Activated CD8-positive, alpha-beta T cell treated with anti-CD3 and anti-CD28 coated beads for 36 hours (primary cell): Measurements from ENCODE around the gene PPP1R14C. TPM values are rescaled to one million over a fixed set of nuclear protein-coding genes. Genes with fewer than 3 reads are reported as not detected.

ENCODE experiments used
- ATAC-seq: fragments of 200-7000 bp; cut with Tn5 transposase; one replicate; pipeline ENCODE4 v1.10.0; 2021; ENCODE audit warnings: mild to moderate bottlenecking, moderate library complexity
- CTCF ChIA-PET: fragments of 350-600 bp; sonication (Branson Sonifier 250); formaldehyde crosslinking; loops from one replicate; lab custom pipeline; 2021; ENCODE audit warnings: antibody characterized with exemption; lab: Charles Lee
- POLR2A ChIA-PET: fragments of 350-600 bp; sonication (Branson Sonifier 250); formaldehyde crosslinking; loops from one replicate; lab custom pipeline; 2021; ENCODE audit warnings: antibody characterized with exemption; lab: Charles Lee
- DNase-seq: peaks from one replicate; pipeline ENCODE4 v3.0.0-alpha.2; 2020
- H3K27ac Mint-ChIP-seq: one replicate; pipeline ENCODE4 v1.8.0; 2021; ENCODE audit warnings: mild to moderate bottlenecking, mixed read lengths
- H3K27me3 Mint-ChIP-seq: one replicate; pipeline ENCODE4 v1.8.0; 2021; ENCODE audit warnings: mixed read lengths
- H3K36me3 Mint-ChIP-seq: one replicate; pipeline ENCODE4 v1.8.0; 2021; ENCODE audit warnings: low read depth, mixed read lengths
- H3K4me1 Mint-ChIP-seq: one replicate; pipeline ENCODE4 v1.8.0; 2021; ENCODE audit warnings: low read depth, mixed read lengths
- H3K4me3 Mint-ChIP-seq: one replicate; pipeline ENCODE4 v1.8.0; 2021; ENCODE audit warnings: mild to moderate bottlenecking, moderate library complexity, mixed read lengths
- H3K9me3 Mint-ChIP-seq: one replicate; pipeline ENCODE4 v1.8.0; 2021; ENCODE audit warnings: mixed read lengths
- intact Hi-C: fragments of 100-400 bp; cut with micrococcal nuclease; formaldehyde crosslinking; loops from one replicate; pipeline ENCODE4 v1.10.0; 2022
- total RNA-seq, 2 experiments: library from RNA; stranded (reverse); gene quantifications; one replicate each; pipeline ENCODE4 v1.2.3, GENCODE V29; 2021
- TF ChIP-seq, protein P1 (sequence below): fragments of 200-600 bp; IDR thresholded peaks from one replicate; pipeline ENCODE4 v1.8.0; 2022; ENCODE audit warnings: antibody characterized with exemption, mild to moderate bottlenecking

Gene PPP1R14C
- total RNA-seq, 2 experiments from 2014 or later: 0.65 to 0.86 TPM

DNA sequence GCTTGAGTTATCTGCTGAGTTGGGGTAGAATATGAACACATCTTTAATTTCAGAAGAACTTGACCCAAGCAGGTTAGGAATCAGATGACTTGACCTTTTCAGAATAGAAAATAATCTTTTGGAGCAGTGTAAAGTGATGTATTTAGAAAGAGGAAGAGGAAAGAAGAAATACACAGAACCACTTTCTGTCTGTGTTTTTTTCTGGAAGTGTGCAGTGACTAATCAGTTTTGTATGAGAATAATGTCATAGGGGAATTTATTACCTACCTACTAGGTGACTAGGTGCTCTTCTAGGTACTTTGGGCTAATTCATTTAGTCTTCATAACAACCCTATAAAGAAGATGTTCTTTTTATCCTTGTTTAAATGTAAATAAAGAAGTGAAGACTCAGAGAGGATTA is 3.0 kb downstream of the PPP1R14C start:
- peaks cover 16% of the 10 kb centered on the region for H3K4me1 Mint-ChIP-seq
- no peaks in the 10 kb centered on the region for H3K9me3 Mint-ChIP-seq
- POLR2A ChIA-PET: no interaction called here
- no peak overlapping the region for H3K27ac Mint-ChIP-seq
- no peak overlapping the region for H3K4me3 Mint-ChIP-seq
- intact Hi-C loops: no loop called here
- CTCF ChIA-PET: interaction anchor here (0.9 to 1.5 kb wide), 2 partner anchors 75 to 249 kb away, joined by 3 read pairs; no protein-coding TSS in a partner anchor
- no peak for ATAC-seq
- no peak for DNase-seq
- H3K36me3 Mint-ChIP-seq: no peaks in the 10 kb centered on the region
- H3K27me3 Mint-ChIP-seq: peaks cover 62% of the 10 kb centered on the region
- TF ChIP-seq, protein P1, sequence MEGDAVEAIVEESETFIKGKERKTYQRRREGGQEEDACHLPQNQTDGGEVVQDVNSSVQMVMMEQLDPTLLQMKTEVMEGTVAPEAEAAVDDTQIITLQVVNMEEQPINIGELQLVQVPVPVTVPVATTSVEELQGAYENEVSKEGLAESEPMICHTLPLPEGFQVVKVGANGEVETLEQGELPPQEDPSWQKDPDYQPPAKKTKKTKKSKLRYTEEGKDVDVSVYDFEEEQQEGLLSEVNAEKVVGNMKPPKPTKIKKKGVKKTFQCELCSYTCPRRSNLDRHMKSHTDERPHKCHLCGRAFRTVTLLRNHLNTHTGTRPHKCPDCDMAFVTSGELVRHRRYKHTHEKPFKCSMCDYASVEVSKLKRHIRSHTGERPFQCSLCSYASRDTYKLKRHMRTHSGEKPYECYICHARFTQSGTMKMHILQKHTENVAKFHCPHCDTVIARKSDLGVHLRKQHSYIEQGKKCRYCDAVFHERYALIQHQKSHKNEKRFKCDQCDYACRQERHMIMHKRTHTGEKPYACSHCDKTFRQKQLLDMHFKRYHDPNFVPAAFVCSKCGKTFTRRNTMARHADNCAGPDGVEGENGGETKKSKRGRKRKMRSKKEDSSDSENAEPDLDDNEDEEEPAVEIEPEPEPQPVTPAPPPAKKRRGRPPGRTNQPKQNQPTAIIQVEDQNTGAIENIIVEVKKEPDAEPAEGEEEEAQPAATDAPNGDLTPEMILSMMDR: no peak

DNA sequence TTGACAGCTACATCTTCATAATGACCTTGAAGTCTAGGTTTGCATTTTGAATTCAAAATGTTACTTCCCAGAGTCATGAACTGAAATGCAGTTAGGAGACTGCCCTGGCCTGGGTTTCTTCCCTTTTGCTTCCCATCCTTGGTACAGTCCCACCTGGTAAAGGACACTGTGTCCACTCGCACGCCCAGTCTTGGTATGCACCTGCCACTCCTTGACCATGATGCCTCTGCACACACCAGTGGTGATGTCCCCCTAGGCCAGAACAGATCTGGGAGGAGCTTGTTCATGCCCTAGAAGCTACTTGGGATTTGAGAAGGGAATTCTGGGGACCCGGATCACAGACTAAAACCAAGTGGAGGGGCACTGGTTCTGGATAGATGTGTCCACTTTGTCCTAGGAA is 3.6 kb downstream of the PPP1R14C start:
- Mint-ChIP-seq H3K36me3 (no peaks in the 10 kb centered on the region), H3K4me3 (no peak overlapping the region), H3K27me3 (peaks cover 62% of the 10 kb centered on the region), H3K4me1 (peaks cover 16% of the 10 kb centered on the region), H3K27ac (no peak overlapping the region), H3K9me3 (no peaks in the 10 kb centered on the region)
- POLR2A ChIA-PET: interaction anchor here (0.6 kb wide), 1 partner anchor 249 kb away, joined by 3 read pairs; no protein-coding TSS in a partner anchor
- ATAC-seq: no peak
- DNase-seq: no peak
- CTCF ChIA-PET: no interaction called here
- TF ChIP-seq, protein P1: no peak
- intact Hi-C loops: no loop called here

DNA sequence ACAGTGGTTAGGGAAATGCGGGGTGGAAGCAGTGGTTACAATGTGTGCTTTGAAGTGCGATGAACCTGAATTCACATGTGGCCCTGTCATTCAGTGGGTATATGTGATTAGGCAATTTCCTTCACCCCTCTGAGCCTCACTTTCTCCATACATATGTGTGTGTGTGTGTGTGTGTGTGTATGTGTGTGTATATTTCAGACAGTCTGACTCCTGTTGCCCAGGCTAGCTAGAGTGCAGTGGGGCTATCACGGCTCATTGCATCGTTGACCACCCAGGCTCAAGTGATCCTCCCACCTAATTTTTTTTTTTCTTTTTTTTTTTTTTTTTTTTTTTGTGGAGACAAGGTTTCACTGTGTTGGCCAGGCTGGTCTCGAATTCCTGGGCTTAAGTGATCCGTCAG is 6.3 kb downstream of the PPP1R14C start:
- no peak for ATAC-seq
- H3K4me3 Mint-ChIP-seq: no peak overlapping the region
- POLR2A ChIA-PET: no interaction called here
- H3K36me3 Mint-ChIP-seq: no peaks in the 10 kb centered on the region
- CTCF ChIA-PET: no interaction called here
- DNase-seq: no peak
- intact Hi-C loops: no loop called here
- TF ChIP-seq, protein P1: no peak
- peaks cover 17% of the 10 kb centered on the region for H3K4me1 Mint-ChIP-seq
- H3K27me3 Mint-ChIP-seq: peaks cover 57% of the 10 kb centered on the region
- H3K9me3 Mint-ChIP-seq: no peaks in the 10 kb centered on the region
- H3K27ac Mint-ChIP-seq: no peak overlapping the region

DNA sequence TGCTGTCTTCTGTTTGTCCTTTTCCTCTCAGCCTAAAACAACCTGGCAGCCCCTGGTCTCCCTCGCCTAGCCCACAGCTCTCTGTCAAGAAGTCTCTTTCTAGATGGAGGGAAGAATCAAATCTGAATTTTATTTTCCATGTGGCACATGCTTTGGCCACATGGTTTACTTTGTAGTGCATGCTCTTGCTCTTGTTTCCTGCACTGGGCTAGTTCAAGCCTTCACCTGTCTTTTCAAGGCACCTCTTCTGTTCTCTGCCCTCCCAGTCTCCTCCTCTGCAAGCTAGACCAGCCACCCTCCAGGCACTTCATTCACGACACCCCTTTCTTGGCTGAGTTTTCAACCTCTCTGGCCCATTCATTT is 7.6 kb downstream of the PPP1R14C start:
- no peaks in the 10 kb centered on the region for H3K36me3 Mint-ChIP-seq
- TF ChIP-seq, protein P1: no peak
- DNase-seq: no peak
- H3K4me3 Mint-ChIP-seq: no peak overlapping the region
- ChIA-PET POLR2A (no interaction called here), CTCF (no interaction called here)
- ATAC-seq: no peak
- intact Hi-C loops: no loop called here
- H3K27ac Mint-ChIP-seq: no peak overlapping the region
- H3K9me3 Mint-ChIP-seq: no peaks in the 10 kb centered on the region
- H3K27me3 Mint-ChIP-seq: peaks cover 52% of the 10 kb centered on the region
- peaks cover 13% of the 10 kb centered on the region for H3K4me1 Mint-ChIP-seq

DNA sequence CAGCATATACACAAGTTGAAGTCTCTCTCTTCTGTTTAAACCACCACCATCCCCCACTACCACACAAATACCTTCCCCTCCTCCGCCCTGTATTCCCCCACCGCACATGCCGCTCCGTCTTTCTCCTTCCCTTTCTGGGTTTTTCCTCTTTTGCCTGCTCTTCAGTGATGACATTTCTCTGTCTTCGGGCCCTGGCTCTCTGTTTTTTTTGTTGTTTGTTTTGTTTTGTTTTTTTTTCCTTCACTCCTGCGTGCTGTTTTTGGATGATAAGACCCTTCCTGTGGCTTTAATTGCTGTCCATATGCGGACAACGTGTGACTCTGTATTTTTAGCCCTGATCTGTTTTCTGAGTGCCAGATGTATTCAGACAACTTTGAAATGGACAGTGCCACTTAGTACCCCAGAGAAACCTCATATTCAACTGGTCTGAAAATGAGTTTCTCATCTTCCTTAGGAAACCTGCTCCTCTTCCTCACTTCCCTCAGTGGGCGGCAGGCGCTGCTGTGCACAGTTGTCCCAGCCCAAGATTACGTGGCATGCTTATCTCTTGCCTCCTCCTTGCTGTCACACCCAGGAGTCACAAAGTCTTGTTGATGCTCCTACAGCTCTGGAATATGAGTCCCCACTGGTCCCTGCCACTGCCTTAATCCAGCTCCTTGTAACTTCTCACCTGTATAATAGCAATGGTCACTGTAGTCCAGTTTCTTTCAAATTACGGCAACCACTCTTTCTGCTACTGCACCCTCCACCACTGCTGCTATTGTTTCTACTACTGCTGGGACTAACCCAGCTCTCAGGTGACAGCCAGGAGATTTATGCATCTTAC is 8.2 kb downstream of the PPP1R14C start:
- Mint-ChIP-seq H3K27ac (no peak overlapping the region), H3K4me1 (peaks cover 9% of the 10 kb centered on the region), H3K27me3 (peaks cover 46% of the 10 kb centered on the region), H3K36me3 (no peaks in the 10 kb centered on the region), H3K9me3 (no peaks in the 10 kb centered on the region), H3K4me3 (no peak overlapping the region)
- TF ChIP-seq, protein P1: no peak
- ChIA-PET POLR2A (no interaction called here), CTCF (no interaction called here)
- intact Hi-C loops: no loop called here
- no peak for DNase-seq
- ATAC-seq: no peak
